GM20000 (cell line): ENCODE data around the gene FGF1.
A peak's percentile ranks its signal among the peaks of the same experiment; 100 is the strongest.

ENCODE experiments used
- DNase-seq: peaks from one replicate; pipeline ENCODE4 v3.0.0; 2012; ENCODE audit warnings: low spot score
- CTCF ChIP-seq: IDR thresholded peaks from 2 replicates; pipeline ENCODE4 v1.5.1; 2012; ENCODE audit warnings: mild to moderate bottlenecking, control low read depth; ENCODE audit errors: extremely low read depth, missing control alignments

The FGF1 gene

GRCh38 chr5:142701673-142702311, 15.9 kb upstream of the FGF1 start:
- no peak for TF ChIP-seq CTCF
- DNase-seq, result no peak

GRCh38 chr5:142700566-142700965, 14.7 kb upstream of the FGF1 start:
- no peak for DNase-seq
- no peak for TF ChIP-seq CTCF

- TF ChIP-seq CTCF, result peak; percentile 84
- peak; percentile 77 for DNase-seq
These were observed 13.4 kb upstream of the FGF1 start for GRCh38 chr5:142699184-142699720.

- DNase-seq, result no peak
- TF ChIP-seq CTCF, result no peak
These were observed 12.7 kb upstream of the FGF1 start for GRCh38 chr5:142698447-142699183.

- TF ChIP-seq CTCF, result no peak
- no peak for DNase-seq
These were observed 11.7 kb upstream of the FGF1 start for GRCh38 chr5:142697356-142698255.

- no peak for TF ChIP-seq CTCF
- DNase-seq, result no peak
These were observed 10.5 kb upstream of the FGF1 start for GRCh38 chr5:142696379-142696778.
